HG03354 (cell line): ENCODE results near the gene RBBP8NL.
A peak's percentile ranks its signal among the peaks of the same experiment; 100 is the strongest.
"Not testable (repeated sequence)": the region's sequence is repeated elsewhere in the genome, so short reads cannot be mapped to it uniquely, and the experiment has no call there.

Experiments used
- ATAC-seq: cut with Tn5 transposase; IDR thresholded peaks from one replicate; pipeline ENCODE4 v1.9.1; 2021; ENCODE audit warnings: mild to moderate bottlenecking; ENCODE audit not compliant: unreplicated experiment, poor library complexity, severe bottlenecking

Gene RBBP8NL

GRCh38 chr20:62382306-62383198 lies 44.8 kb downstream of the RBBP8NL start:
- peak; percentile 49 for ATAC-seq

GRCh38 chr20:62381842-62382241 lies 45.5 kb downstream of the RBBP8NL start:
- ATAC-seq: no peak

- ATAC-seq: no peak
These were observed 46.0 kb downstream of the RBBP8NL start for GRCh38 chr20:62381202-62381797.

DNA sequence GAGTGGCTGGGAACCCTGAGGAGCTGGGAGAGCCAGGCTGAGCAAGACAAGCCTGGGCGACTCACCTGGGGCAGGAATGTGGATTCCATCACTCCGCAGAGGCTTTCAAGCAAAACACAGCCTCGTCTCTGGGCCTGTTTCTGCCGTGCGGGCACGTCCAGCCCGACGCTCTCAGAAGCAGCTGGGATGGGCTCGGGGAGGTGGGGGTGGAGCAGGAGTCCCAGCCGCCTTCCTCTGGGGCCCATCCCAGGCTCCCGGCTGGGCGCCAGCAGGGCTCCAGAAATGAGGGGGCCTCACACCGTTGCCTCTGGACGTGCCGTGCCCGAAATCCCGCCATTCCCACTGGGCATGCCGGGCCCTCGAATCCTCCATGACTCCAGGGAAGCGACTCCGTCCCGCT lies 49.1 kb downstream of the RBBP8NL start:
- no peak for ATAC-seq

DNA sequence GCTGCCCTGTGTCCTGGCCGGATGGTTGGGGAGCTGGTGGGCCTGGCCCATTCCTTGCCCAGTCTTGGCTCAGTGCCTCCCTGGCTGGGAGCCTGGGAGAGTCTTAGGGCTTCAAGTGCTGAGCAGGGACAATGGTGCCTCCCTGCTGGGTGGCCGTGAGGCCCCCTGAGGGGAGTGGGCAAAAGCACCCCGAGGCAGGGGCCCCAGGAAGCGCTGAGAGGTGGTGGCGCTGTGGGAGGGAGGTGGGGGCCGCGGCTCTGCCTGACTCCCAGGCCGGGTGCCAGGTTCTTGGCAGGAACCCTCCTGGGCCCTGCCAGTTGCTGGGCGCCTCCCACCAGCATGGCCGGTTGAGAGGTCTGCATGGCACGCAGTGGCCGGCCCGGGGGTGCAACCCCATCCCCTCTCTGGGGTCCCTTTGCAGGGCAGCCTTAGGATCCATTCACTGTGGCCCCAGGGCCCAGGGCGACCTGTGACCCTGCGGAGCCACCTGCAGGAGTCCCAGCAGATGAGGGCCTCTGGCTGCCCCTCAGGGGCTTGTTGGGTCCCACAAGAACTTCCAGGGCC lies 49.6 kb downstream of the RBBP8NL start:
- no peak for ATAC-seq

DNA sequence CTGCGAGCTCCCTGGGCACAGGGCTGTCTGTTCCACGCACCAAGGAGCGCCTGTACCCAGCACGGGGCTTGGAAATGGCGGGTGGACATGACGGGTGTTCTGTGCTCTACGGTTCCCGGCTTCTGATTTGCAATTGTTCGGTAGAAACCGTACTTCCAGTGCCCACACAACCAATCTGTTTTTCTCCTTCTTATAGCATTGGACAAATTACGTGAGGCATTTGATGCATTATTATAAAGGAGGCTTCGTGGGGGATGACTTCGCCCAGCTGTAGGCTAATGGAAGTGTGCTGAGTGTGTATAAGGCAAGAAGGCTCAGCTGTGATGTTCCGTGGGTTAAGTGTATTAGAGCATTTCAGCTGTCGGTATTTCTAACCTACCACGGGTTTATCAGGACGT lies 50.3 kb downstream of the RBBP8NL start:
- ATAC-seq: no peak

DNA sequence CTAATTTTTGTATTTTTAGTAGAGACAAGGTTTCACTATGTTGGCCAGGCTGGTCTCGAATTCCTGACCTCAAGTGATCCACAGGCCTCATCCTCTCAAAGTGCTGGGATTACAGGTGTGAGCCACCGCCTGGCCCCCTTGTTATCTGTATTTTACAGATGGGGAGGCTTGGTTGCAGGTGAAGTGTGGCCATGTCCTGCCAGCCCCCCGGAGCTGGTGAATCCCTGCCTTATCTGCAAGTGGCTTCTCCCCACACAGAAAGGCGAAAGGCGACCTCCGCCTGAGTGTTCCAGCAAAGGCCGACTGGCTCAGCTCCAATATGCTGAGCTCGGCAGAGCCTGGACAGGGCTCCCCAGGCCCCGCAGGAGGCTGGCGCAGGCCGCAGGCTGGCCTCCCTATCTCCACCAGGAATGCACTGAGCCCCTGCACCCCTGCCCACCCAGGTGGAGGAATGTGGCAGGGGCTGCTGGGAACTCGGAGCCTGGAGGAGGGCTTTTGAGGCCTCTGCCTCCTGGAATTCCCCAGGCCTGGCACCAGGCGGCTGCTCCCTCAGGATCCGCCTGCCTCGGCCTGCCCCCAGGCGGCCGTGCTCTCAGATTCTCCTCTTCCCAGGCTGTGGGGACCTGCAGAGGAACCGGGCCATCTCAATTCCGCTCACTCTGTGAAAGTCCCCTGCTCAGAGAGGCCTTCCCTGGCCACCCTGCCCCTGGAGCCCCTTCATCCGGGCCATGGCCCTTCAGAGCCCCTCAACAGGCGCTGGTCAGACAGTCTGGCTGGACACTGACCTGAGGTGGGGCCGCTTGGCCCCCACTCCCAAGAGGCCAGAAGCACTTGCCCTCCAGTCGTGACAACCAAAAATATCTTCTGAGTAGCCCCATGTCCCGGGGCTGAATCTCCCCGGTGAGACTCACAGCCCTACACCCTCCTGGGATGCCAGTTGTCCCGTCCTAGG lies 51.0 kb downstream of the RBBP8NL start:
- ATAC-seq: no peak

DNA sequence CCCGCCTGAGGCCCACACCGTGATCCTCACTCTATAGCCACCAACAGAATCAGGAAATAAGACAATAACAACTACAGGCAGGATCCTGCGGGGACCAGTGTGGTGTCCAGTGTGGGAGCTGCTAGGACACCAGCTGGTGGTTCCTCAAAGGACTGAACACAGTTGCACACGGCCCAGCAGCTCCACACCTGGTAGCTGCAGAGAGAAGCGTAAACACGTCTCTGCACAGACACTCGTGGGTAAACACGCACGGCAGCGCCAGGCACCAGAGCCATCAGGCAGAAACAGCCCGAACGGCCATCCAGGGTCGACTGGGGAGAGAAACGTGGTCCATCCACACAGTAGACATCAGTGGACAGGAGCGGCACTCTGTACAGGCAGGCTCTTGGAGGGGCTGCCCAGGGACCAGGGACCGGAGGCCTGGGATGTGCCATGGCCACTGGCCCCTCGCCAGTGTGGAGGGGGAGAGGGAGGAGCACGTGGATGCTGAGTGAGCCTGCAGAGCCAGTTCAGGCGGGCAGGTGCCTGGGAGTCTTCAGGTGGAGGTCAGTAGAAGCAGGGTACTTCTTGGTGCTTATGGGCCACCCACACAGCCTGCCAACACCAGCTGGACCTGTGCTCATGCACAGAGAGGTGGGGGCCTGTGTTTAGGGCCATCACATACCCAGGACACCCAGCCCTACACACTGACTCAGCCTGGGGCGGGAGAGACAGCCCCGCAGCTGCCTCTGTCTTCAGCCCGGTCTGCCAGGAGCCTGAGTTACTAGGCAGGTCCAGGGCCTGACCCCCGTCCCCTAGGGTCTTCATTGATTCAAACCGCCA lies 52.8 kb downstream of the RBBP8NL start:
- no peak for ATAC-seq

DNA sequence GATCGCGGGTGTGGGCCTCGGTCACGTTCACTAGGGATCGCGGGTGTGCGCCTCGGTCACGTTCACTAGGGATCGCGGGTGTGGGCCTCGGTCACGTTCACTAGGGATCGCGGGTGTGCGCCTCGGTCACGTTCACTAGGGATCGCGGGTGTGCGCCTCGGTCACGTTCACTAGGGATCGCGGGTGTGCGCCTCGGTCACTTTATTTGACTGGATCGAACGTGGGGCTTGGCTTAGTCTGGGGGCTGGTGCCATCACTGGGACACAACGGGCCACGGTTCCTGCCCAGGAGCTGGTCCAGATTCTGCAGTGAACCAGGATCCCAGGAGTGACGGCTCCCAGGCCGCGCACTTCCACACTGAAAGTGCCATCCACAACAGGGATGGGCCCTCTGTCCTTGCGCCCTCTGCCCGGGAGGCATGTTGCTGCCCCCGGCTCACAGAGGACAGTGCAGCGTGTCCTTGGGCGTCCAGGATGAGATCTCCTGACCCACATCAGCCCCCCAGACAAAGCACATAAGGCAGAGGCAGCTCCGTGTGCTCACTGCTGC lies 53.6 kb downstream of the RBBP8NL start:
- ATAC-seq: not testable (repeated sequence)

GRCh38 chr20:62372042-62372993 lies 55.0 kb downstream of the RBBP8NL start:
- no peak for ATAC-seq

GRCh38 chr20:62371588-62372041 lies 55.7 kb downstream of the RBBP8NL start:
- ATAC-seq: no peak

- no peak for ATAC-seq
These were observed 56.3 kb downstream of the RBBP8NL start for GRCh38 chr20:62370807-62371587.

DNA sequence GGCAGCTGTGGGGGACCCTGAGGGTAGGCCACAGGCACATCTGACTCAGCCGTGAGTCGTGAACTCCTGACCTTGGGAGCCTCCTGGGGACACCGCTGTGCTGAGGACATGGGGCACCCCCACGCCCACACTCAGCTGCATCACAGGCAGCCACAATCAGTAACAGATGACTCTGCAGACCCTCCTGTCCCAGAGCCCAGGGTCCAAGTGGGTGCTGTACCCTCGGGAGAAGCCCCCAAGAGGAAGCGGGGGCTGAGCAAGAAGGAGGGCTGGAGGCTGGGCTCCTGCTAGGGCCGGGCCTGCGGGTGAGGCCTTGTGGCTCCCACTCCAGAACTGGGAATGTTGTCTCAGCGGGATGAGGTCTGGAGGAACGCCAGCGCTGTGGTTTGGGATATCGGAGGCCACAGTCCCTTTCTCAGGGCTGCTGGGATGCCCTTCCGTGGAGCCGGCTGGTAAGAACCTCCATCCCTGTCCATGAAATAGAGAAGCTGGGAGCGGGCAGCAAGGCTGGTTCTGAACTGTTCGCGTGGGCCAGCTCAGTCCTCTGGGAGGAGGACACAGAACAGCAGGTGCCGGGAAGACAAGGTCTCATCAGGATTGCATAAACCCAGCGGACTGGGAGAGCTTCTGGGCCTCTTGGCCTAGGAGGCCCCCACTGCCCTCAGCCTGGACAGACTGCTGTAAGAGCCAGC lies 57.1 kb downstream of the RBBP8NL start:
- no peak for ATAC-seq

GRCh38 chr20:62369815-62370114 lies 57.6 kb downstream of the RBBP8NL start:
- no peak for ATAC-seq

- no peak for ATAC-seq
These were observed 58.1 kb downstream of the RBBP8NL start for GRCh38 chr20:62368976-62369814.
